Stomach (tissue), 9 donors: ENCODE data around the gene WNT2B. TPM values are rescaled to one million over a fixed set of nuclear protein-coding genes. Genes with fewer than 3 reads are reported as not detected.
A peak's percentile ranks its signal among the peaks of the same experiment; 100 is the strongest.

Source experiments
- DNase-seq, 2 donors: peaks; one replicate each; pipeline versions ENCODE4 v3.0.0 to v3.0.0-alpha.2; 2013 to 2019
- H3K27ac ChIP-seq, 5 donors: fragments of 200-600 bp in 4 of 5; sonication (generic) in 4 of 5; one replicate each; pipeline ENCODE4 v1.5.1; 2013 to 2019; ENCODE audit warnings: mild to moderate bottlenecking in 1 of 5, moderate library complexity in 1 of 5
- H3K27me3 ChIP-seq, 3 donors: fragments of 200-600 bp; sonication (generic); one replicate each; pipeline ENCODE4 v1.5.1; 2017 to 2019; ENCODE audit warnings: mixed run types in 1 of 3
- H3K36me3 ChIP-seq, 4 donors: fragments of 200-600 bp; sonication (generic); 1 replicate in 3 of 4; 2 replicates in 1 of 4; pipeline ENCODE4 v1.5.1; 2016 to 2019
- H3K4me1 ChIP-seq, 4 donors: fragments of 200-600 bp; sonication (generic); one replicate each; pipeline ENCODE4 v1.5.1; 2016 to 2019
- H3K4me3 ChIP-seq, 4 donors: fragments of 200-600 bp; sonication (generic) in 3 of 4; one replicate each; pipeline ENCODE4 v1.5.1; 2016 to 2019; ENCODE audit warnings: mild to moderate bottlenecking in 1 of 4
- H3K9me3 ChIP-seq, 4 donors: fragments of 200-600 bp; sonication (generic); one replicate each; pipeline ENCODE4 v1.5.1; 2016 to 2019
- EP300 ChIP-seq: sonication (generic); formaldehyde crosslinking; IDR thresholded peaks from one replicate; pipeline ENCODE4 v1.6.1; 2017; ENCODE audit warnings: antibody characterized with exemption
- POLR2A ChIP-seq, 4 donors: fragments of 450-650 bp; IDR thresholded peaks; one replicate each; pipeline ENCODE4 v1.6.1; 2016; ENCODE audit warnings: antibody characterized with exemption in 4 of 4, control low read depth in 2 of 4, mild to moderate bottlenecking in 1 of 4, moderate library complexity in 1 of 4
- POLR2AphosphoS5 ChIP-seq, 3 donors: sonication (generic); formaldehyde crosslinking; IDR thresholded peaks; one replicate each; pipeline ENCODE4 v1.6.1; 2016; ENCODE audit warnings: antibody characterized with exemption in 3 of 3
- WGBS, 5 donors: extraction: QIAGEN DNeasy Blood & Tissue Kit in 3 of 5; methylation state at CpG; one replicate each; pipeline versions ENCODE4 v1.1.5 to v1.1.7; 2013 to 2018; 5-methylcytosine and 5-hydroxymethylcytosine counted together
- intact Hi-C: fragments of 100-400 bp; cut with DNase I; formaldehyde crosslinking; loops from one replicate; pipeline ENCODE4 v1.15.1; 2023; ENCODE audit warnings: low total_unique reads
- polyA plus RNA-seq, 3 donors: library from polyadenylated mRNA; stranded (reverse); fragments of 200-250 nt; gene quantifications; one replicate each; pipeline ENCODE4 v1.2.3, GENCODE V29; 2013
- total RNA-seq, 5 donors: library from RNA; depleted of rRNA; stranded (reverse); fragments of >200 nt; gene quantifications; one replicate each; pipeline versions ENCODE4 v1.1.0 to v1.2.3, GENCODE V29; 2014 to 2016
- TF ChIP-seq, protein P1 (sequence below), 7 experiments: fragments of 450-650 bp in 4 of 7; fragments of 200-600 bp in 3 of 7; sonication (generic) in 3 of 7; IDR thresholded peaks; one replicate each; pipeline ENCODE4 v1.5.1; 2016 to 2019; ENCODE audit warnings: antibody characterized with exemption in 7 of 7, control low read depth in 2 of 7, mild to moderate bottlenecking in 1 of 7
- donor health status: healthy with polysubstance abuse.
- donor health status: Bipolar disorder and iron deficiency.
- donor health status: healthy.

WNT2B gene
- total and polyA plus RNA-seq, 8 donors, result 1.7 to 19.5 (median 2.7) TPM; not detected in 1

GRCh38 chr1:112507921-112508277 is 866 bp upstream of the WNT2B start:
- Histone ChIP-seq H3K27me3 (peaks cover 10 to 85% (median 46%) of the 10 kb centered on the region in 3 donors), H3K36me3 (no peaks in the 10 kb centered on the region), H3K27ac (peak overlapping the region in 2 of 5 donors; percentile 20 to 73), H3K4me3 (peak overlapping the region; percentile 56 to 72 (median 59)), H3K9me3 (no peaks in the 10 kb centered on the region), H3K4me1 (peaks cover 17 to 24% (median 23%) of the 10 kb centered on the region in 4 donors)
- 0 to 6% (median 1%) methylated on average over 12 to 15 of the region's 15 CpGs for WGBS, 5 donors
- intact Hi-C loops, result no loop called here
- TF ChIP-seq, protein P1, sequence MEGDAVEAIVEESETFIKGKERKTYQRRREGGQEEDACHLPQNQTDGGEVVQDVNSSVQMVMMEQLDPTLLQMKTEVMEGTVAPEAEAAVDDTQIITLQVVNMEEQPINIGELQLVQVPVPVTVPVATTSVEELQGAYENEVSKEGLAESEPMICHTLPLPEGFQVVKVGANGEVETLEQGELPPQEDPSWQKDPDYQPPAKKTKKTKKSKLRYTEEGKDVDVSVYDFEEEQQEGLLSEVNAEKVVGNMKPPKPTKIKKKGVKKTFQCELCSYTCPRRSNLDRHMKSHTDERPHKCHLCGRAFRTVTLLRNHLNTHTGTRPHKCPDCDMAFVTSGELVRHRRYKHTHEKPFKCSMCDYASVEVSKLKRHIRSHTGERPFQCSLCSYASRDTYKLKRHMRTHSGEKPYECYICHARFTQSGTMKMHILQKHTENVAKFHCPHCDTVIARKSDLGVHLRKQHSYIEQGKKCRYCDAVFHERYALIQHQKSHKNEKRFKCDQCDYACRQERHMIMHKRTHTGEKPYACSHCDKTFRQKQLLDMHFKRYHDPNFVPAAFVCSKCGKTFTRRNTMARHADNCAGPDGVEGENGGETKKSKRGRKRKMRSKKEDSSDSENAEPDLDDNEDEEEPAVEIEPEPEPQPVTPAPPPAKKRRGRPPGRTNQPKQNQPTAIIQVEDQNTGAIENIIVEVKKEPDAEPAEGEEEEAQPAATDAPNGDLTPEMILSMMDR (IDR thresholded peaks at IDR 0.05), result no peak
- TF ChIP-seq POLR2A (IDR thresholded peaks at IDR 0.05) (no peak), POLR2AphosphoS5 (IDR thresholded peaks at IDR 0.05) (no peak), EP300 (no peak)
- peak in 1 of 2 donors; percentile 78 for DNase-seq

- TF ChIP-seq POLR2AphosphoS5 (IDR thresholded peaks at IDR 0.05), result no peak
- Histone ChIP-seq H3K4me3 (peak overlapping the region; percentile 56 to 72 (median 59)), H3K36me3 (no peaks in the 10 kb centered on the region), H3K9me3 (no peaks in the 10 kb centered on the region), H3K27me3 (peaks cover 10 to 73% (median 43%) of the 10 kb centered on the region in 3 donors), H3K4me1 (peaks cover 17 to 24% (median 23%) of the 10 kb centered on the region in 4 donors), H3K27ac (peak overlapping the region; percentile 3 to 73 (median 28))
- intact Hi-C loops, result no loop called here
- DNase-seq, result peak in 1 of 2 donors; percentile 67
- WGBS, 5 donors, result 7 to 45% (median 8%) methylated on average over 14 to 66 of the region's 66 CpGs
Observed at GRCh38 chr1:112509005-112509659, 367 bp downstream of the WNT2B start.

DNA sequence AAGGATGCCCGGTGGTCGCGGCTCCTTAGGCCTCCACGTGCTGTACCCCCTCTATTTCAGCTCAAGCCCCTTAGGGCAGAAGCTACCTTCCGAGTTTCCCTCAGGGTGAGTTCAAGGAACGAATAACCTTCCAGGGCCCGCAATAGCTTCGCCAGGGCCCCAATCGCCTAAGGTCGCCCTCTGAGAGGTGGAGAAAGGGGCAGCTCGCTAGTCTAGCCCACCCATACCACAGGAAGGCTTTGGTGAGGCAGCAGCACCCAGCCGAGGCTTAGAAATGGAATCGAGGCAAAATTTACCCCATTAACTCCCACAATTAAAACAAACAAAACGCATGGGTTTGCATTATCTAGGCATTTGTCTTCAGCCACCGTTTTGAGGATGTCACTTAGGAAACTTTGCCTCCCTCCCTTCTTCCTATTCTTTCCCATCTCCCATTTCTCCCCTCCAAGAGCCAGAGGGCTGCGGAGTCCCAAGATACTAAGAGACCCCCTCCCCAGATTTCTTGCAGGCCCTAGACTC is 954 bp downstream of the WNT2B start:
- Histone ChIP-seq H3K4me3 (peak overlapping the region; percentile 56 to 72 (median 59)), H3K4me1 (peaks cover 17 to 24% (median 23%) of the 10 kb centered on the region in 4 donors), H3K9me3 (no peaks in the 10 kb centered on the region), H3K27me3 (peaks cover 10 to 67% (median 43%) of the 10 kb centered on the region in 3 donors), H3K27ac (peak overlapping the region; percentile 3 to 73 (median 20)), H3K36me3 (no peaks in the 10 kb centered on the region)
- WGBS, 5 donors, result 30 to 59% (median 40%) methylated on average over 16 of the region's 16 CpGs
- TF ChIP-seq EP300 (no peak), POLR2AphosphoS5 (IDR thresholded peaks at IDR 0.05) (no peak), POLR2A (IDR thresholded peaks at IDR 0.05) (no peak)
- TF ChIP-seq, protein P1 (IDR thresholded peaks at IDR 0.05), result no peak
- DNase-seq, result no peak
- intact Hi-C loops, result no loop called here

- WGBS, 5 donors, result 48 to 75% (median 56%) methylated on average over 7 of the region's 7 CpGs
- no peaks in the 10 kb centered on the region for H3K36me3 ChIP-seq
- intact Hi-C loops, result no loop called here
- H3K4me3 ChIP-seq, result peak overlapping the region in 2 of 4 donors; percentile 56 to 61
- H3K27ac ChIP-seq, result peak overlapping the region in 3 of 5 donors; percentile 20 to 73 (median 72)
- peaks cover 10 to 63% (median 43%) of the 10 kb centered on the region in 3 donors for H3K27me3 ChIP-seq
- DNase-seq, result no peak
- H3K4me1 ChIP-seq, result peaks cover 18 to 28% (median 24%) of the 10 kb centered on the region in 4 donors
- no peak for TF ChIP-seq POLR2A (IDR thresholded peaks at IDR 0.05)
- H3K9me3 ChIP-seq, result no peaks in the 10 kb centered on the region
Observed at GRCh38 chr1:112510340-112510739, 1.6 kb downstream of the WNT2B start.

GRCh38 chr1:112511897-112512296 is 3.1 kb downstream of the WNT2B start:
- Histone ChIP-seq H3K4me1 (peaks cover 20 to 36% (median 31%) of the 10 kb centered on the region in 4 donors), H3K4me3 (no peak overlapping the region), H3K36me3 (peaks cover 0 to 3% (median 1%) of the 10 kb centered on the region in 4 donors), H3K27me3 (peaks cover 10 to 47% (median 40%) of the 10 kb centered on the region in 3 donors), H3K27ac (peak overlapping the region in 1 of 5 donors; percentile 72), H3K9me3 (no peaks in the 10 kb centered on the region)
- no peak for DNase-seq
- intact Hi-C loops, result no loop called here
- 29 to 46% (median 36%) methylated on average over 2 of the region's 2 CpGs for WGBS, 5 donors
- TF ChIP-seq POLR2AphosphoS5 (IDR thresholded peaks at IDR 0.05) (no peak), EP300 (no peak), POLR2A (IDR thresholded peaks at IDR 0.05) (no peak)
- TF ChIP-seq, protein P1 (IDR thresholded peaks at IDR 0.05), result no peak
